HepG2 (cell line): Measurements from ENCODE around the gene USF2. TPM values are rescaled to one million over a fixed set of nuclear protein-coding genes. Genes with fewer than 3 reads are reported as not detected.

Source experiments
- ARNT2 ChIP-seq: sonication (generic); formaldehyde crosslinking; IDR thresholded peaks from 2 replicates; pipeline ENCODE4 v1.8.0; 2022; ENCODE audit warnings: mild to moderate bottlenecking, low read depth, missing genetic modification reagents, moderate library complexity
- CCAR2 ChIP-seq: fragments of 200-400 bp; formaldehyde crosslinking; optimal IDR thresholded peaks from 2 replicates; pipeline ENCODE3; 2018; ENCODE audit warnings: low read depth, mild to moderate bottlenecking, low read length, moderate library complexity
- FOXA3 ChIP-seq: IDR thresholded peaks from 2 replicates; pipeline ENCODE4 v1.6.1; 2016; ENCODE audit warnings: missing genetic modification reagents, missing compliant biosample characterization
- HOXA7 ChIP-seq: sonication (generic); formaldehyde crosslinking; IDR thresholded peaks from 2 replicates; pipeline ENCODE4 v1.8.1; 2022; ENCODE audit warnings: mild to moderate bottlenecking, missing genetic modification reagents, moderate library complexity
- JUN ChIP-seq: sonication (generic); formaldehyde crosslinking; IDR thresholded peaks from 2 replicates; pipeline ENCODE4 v1.4.0; 2020; ENCODE audit warnings: mild to moderate bottlenecking, missing genetic modification reagents
- MED13 ChIP-seq: sonication (generic); formaldehyde crosslinking; IDR thresholded peaks from 2 replicates; pipeline ENCODE4 v1.5.0; 2020; ENCODE audit warnings: missing genetic modification reagents
- SIN3A ChIP-seq: IDR thresholded peaks from 2 replicates; pipeline ENCODE4 v1.6.1; 2011; ENCODE audit warnings: low read depth, mild to moderate bottlenecking, control low read depth, low read length, borderline replicate concordance
- SRY ChIP-seq: sonication (generic); formaldehyde crosslinking; IDR thresholded peaks from 2 replicates; pipeline ENCODE4 v1.8.0; 2022; ENCODE audit warnings: mild to moderate bottlenecking, missing genetic modification reagents
- ZFP36 ChIP-seq: fragments of 150-350 bp; IDR thresholded peaks from 2 replicates; pipeline ENCODE4 v1.6.1; 2018; ENCODE audit warnings: borderline replicate concordance, low read length, low read depth; ENCODE audit not compliant: partially characterized antibody
- ZNF556 ChIP-seq: sonication (generic); formaldehyde crosslinking; IDR thresholded peaks from 2 replicates; pipeline ENCODE4 v1.4.0; 2020; ENCODE audit warnings: mild to moderate bottlenecking, missing genetic modification reagents, borderline replicate concordance
- ZNF616 ChIP-seq: sonication (generic); formaldehyde crosslinking; IDR thresholded peaks from 2 replicates; pipeline ENCODE4 v1.5.0; 2020; ENCODE audit warnings: low read depth, mild to moderate bottlenecking, missing genetic modification reagents
- polyA plus RNA-seq, 8 experiments: library from polyadenylated mRNA; depleted of rRNA in 3 of 8; stranded (reverse) in 7 of 8; unstranded in 1 of 8; fragments of >200 nt; fragmentation: Illumina TruSeq in 4 of 8; extraction: Trizol in 4 of 8; gene quantifications; 2 replicates each; pipeline versions ENCODE4 v1.2.1 to v1.2.3, GENCODE V29; 2011 to 2016; ENCODE audit warnings: low read depth in 4 of 8, missing spikeins in 1 of 8, mixed read lengths in 1 of 8; ENCODE audit not compliant: insufficient read depth in 1 of 8
- total RNA-seq, 5 experiments: library from RNA; depleted of rRNA; stranded (reverse); fragments of >200 nt; fragmentation: Illumina TruSeq; extraction: Trizol; gene quantifications; 2 replicates each; pipeline ENCODE4 v1.2.3, GENCODE V29; 2016; ENCODE audit warnings: low read depth in 1 of 5
- TF ChIP-seq, protein P1 (sequence below): sonication (generic); formaldehyde crosslinking; IDR thresholded peaks from 2 replicates; pipeline ENCODE4 v1.4.0; 2020; ENCODE audit warnings: missing genetic modification reagents
- TF ChIP-seq, protein P2 (sequence below): sonication (generic); formaldehyde crosslinking; IDR thresholded peaks from 2 replicates; pipeline ENCODE4 v1.4.0; 2020; ENCODE audit warnings: mild to moderate bottlenecking, missing genetic modification reagents
- TF ChIP-seq, protein P3 (sequence below): IDR thresholded peaks from 2 replicates; pipeline ENCODE4 v1.6.1; 2016; ENCODE audit warnings: missing genetic modification reagents, missing compliant biosample characterization
- TF ChIP-seq, protein P4 (sequence below): sonication (generic); formaldehyde crosslinking; IDR thresholded peaks from 2 replicates; pipeline ENCODE4 v1.4.0; 2020; ENCODE audit warnings: missing genetic modification reagents, borderline replicate concordance

Gene USF2
- total and polyA plus RNA-seq, 2 of the 13 experiments (the other 11 are each of a cell fraction or from before 2014, with no cell fraction given) = 54.9 to 106 TPM

DNA sequence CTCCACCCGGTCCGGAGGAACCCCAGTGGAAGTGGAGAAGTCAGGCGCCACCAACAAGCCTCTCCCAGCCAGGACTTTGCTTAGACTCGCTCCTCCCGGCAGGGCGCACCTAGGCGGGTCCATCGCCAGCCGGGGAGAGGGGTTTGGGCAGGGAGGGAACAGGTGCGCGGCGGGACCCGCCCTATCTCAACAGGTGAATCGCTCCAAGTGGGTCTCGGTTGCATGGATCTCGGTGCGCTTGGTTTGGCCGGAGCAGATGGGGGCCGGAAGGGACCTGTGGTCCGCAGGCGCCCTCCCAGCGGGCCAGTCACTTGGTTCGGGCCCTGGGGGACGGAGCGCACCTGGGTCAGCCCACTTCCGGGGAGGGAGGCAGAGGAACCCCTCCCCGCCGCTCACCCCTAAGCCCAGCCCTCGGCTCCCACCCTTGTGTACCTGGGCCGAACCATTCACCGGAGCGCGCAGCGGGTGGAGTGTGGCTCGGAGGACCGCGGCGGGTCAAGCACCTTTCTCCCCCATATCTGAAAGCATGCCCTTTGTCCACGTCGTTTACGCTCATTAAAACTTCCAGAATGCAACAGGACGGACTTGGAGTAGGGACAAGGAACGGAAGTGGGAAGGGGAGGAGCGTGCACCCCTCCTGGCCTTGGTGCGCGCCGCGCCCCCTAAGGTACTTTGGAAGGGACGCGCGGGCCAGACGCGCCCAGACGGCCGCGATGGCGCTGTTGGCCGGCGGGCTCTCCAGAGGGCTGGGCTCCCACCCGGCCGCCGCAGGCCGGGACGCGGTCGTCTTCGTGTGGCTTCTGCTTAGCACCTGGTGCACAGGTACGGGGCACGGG, 20.2 kb upstream of the USF2 start, which contains the start of gene LSR (continued):
- TF ChIP-seq, protein P1, sequence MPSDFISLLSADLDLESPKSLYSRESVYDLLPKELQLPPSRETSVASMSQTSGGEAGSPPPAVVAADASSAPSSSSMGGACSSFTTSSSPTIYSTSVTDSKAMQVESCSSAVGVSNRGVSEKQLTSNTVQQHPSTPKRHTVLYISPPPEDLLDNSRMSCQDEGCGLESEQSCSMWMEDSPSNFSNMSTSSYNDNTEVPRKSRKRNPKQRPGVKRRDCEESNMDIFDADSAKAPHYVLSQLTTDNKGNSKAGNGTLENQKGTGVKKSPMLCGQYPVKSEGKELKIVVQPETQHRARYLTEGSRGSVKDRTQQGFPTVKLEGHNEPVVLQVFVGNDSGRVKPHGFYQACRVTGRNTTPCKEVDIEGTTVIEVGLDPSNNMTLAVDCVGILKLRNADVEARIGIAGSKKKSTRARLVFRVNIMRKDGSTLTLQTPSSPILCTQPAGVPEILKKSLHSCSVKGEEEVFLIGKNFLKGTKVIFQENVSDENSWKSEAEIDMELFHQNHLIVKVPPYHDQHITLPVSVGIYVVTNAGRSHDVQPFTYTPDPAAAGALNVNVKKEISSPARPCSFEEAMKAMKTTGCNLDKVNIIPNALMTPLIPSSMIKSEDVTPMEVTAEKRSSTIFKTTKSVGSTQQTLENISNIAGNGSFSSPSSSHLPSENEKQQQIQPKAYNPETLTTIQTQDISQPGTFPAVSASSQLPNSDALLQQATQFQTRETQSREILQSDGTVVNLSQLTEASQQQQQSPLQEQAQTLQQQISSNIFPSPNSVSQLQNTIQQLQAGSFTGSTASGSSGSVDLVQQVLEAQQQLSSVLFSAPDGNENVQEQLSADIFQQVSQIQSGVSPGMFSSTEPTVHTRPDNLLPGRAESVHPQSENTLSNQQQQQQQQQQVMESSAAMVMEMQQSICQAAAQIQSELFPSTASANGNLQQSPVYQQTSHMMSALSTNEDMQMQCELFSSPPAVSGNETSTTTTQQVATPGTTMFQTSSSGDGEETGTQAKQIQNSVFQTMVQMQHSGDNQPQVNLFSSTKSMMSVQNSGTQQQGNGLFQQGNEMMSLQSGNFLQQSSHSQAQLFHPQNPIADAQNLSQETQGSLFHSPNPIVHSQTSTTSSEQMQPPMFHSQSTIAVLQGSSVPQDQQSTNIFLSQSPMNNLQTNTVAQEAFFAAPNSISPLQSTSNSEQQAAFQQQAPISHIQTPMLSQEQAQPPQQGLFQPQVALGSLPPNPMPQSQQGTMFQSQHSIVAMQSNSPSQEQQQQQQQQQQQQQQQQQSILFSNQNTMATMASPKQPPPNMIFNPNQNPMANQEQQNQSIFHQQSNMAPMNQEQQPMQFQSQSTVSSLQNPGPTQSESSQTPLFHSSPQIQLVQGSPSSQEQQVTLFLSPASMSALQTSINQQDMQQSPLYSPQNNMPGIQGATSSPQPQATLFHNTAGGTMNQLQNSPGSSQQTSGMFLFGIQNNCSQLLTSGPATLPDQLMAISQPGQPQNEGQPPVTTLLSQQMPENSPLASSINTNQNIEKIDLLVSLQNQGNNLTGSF = peak; percentile 74; the same call in 1 of the 2 replicates
- TF ChIP-seq ZNF616 (no peak), SRY (CRISPR knock-in tag) (peak; percentile 83), ZFP36 (no peak), MED13 (CRISPR knock-in tag) (peak; percentile 63; the same call in 1 of the 2 replicates), ZNF556 (no peak), SIN3A (peak; percentile 52; the same call in 1 of the 2 replicates), ARNT2 (CRISPR knock-in tag) (peak; percentile 91; the same call in 1 of the 2 replicates), JUN (CRISPR knock-in tag) (0 out of 2 replicates have a peak, but pooled peaks have one; percentile 34), CCAR2 (no peak), HOXA7 (CRISPR knock-in tag) (no peak; the same call in 1 of the 2 replicates), FOXA3 (peak; percentile 95)
- TF ChIP-seq, protein P2, sequence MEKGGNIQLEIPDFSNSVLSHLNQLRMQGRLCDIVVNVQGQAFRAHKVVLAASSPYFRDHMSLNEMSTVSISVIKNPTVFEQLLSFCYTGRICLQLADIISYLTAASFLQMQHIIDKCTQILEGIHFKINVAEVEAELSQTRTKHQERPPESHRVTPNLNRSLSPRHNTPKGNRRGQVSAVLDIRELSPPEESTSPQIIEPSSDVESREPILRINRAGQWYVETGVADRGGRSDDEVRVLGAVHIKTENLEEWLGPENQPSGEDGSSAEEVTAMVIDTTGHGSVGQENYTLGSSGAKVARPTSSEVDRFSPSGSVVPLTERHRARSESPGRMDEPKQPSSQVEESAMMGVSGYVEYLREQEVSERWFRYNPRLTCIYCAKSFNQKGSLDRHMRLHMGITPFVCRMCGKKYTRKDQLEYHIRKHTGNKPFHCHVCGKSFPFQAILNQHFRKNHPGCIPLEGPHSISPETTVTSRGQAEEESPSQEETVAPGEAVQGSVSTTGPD (CRISPR knock-in tag) = 0 out of 2 replicates have a peak, but pooled peaks have one; percentile 42
- TF ChIP-seq, protein P3, sequence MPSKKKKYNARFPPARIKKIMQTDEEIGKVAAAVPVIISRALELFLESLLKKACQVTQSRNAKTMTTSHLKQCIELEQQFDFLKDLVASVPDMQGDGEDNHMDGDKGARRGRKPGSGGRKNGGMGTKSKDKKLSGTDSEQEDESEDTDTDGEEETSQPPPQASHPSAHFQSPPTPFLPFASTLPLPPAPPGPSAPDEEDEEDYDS (CRISPR knock-in tag) = peak; percentile 98
- TF ChIP-seq, protein P4, sequence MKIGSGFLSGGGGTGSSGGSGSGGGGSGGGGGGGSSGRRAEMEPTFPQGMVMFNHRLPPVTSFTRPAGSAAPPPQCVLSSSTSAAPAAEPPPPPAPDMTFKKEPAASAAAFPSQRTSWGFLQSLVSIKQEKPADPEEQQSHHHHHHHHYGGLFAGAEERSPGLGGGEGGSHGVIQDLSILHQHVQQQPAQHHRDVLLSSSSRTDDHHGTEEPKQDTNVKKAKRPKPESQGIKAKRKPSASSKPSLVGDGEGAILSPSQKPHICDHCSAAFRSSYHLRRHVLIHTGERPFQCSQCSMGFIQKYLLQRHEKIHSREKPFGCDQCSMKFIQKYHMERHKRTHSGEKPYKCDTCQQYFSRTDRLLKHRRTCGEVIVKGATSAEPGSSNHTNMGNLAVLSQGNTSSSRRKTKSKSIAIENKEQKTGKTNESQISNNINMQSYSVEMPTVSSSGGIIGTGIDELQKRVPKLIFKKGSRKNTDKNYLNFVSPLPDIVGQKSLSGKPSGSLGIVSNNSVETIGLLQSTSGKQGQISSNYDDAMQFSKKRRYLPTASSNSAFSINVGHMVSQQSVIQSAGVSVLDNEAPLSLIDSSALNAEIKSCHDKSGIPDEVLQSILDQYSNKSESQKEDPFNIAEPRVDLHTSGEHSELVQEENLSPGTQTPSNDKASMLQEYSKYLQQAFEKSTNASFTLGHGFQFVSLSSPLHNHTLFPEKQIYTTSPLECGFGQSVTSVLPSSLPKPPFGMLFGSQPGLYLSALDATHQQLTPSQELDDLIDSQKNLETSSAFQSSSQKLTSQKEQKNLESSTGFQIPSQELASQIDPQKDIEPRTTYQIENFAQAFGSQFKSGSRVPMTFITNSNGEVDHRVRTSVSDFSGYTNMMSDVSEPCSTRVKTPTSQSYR (CRISPR knock-in tag) = no peak; the same call in none of the 2 replicates
